Stimulated activated CD8-positive, alpha-beta memory T cell treated with anti-CD3 and anti-CD28 coated beads, Interleukin-12 subunit alpha, Interleukin-12 subunit beta, amount 100 ng/mL, for 24 hours (primary cell): ENCODE results near the gene HAS3.
"Not testable (repeated sequence)": the region's sequence is repeated elsewhere in the genome, so short reads cannot be mapped to it uniquely, and the experiment has no call there.

Experiments
- DNase-seq: peaks from one replicate; pipeline ENCODE4 v3.0.0-alpha.2; 2020; ENCODE audit errors: extremely low read depth

Gene HAS3

GRCh38 chr16:69105501-69106361, at the start of gene HAS3:
HAS3 (plus strand) TSS chr16:69105653; CDS start chr16:69109396, 3,743 bp downstream.
- DNase-seq = no peak

- DNase-seq = no peak
Measured at GRCh38 chr16:69055980-69056379, 49.5 kb upstream of the HAS3 start.

- no peak for DNase-seq
Measured at GRCh38 chr16:69056421-69056820, 49.0 kb upstream of the HAS3 start.

DNA sequence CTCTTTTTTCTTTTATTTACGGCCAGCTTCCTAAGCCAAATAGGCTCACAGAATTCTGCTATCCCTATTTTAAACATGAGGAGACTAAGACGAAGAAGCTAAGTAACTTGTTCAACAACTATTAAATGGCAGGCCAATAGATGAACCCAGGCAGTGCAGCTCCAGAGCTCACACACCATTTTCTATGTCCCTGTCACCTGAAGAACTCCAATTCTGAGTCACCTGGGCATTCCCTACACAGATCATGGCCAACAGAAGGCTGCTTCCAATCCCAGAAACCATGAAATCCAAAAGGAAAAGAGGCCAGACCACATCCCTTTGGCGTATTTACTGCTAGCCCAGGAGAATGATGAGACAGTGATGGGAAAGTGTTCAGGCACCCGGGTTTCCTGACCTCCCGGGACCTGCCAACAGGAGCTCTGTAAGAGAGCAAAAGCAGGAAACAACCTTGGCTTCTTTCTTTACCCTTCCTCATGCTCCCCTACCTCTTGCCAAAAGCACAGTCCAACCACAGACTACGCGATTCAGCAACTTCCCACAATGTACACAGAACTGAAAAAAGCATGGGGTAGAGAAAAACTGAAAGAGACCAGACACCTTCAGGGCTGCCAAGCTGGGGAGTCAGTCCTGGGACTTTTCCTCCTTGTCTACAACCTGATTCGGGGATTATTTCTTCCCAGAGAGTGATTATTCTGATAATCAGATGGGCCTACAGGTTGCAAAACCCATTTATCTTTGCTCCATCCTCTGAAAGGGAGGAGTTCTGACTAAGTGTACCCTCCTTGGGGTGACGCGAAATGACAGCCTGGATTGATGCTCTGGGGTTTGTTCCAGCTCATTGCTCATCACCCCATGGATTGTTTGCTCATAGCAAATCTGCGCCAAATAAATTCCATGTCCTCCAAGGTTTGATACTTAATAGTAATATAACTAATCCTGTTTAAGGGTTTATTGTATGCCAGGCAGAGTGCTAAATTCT, 47.8 kb upstream of the HAS3 start:
- DNase-seq = no peak

DNA sequence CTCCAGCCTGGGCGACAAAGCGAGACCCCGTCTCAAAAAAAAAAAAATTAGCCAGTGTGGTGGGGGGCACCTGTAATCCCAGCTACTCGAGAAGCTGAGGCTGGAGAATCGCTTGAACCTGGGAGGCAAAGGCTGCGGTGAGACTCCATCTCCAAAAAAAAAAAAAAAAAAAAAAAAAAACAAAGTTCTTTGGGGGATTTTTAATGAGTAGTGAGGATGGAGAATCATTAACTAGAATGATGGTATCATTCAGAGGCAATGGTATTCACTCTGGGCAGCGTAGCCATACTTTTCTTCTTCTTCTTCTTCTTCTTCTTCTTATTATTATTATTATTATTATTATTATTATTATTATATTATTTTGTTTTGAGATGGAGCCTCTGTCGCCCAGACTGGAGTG, 42.0 kb upstream of the HAS3 start:
- not testable (repeated sequence) for DNase-seq

- DNase-seq = no peak
Measured at GRCh38 chr16:69064124-69064763, 41.2 kb upstream of the HAS3 start.

- DNase-seq = no peak
Measured at GRCh38 chr16:69064764-69065313, 40.6 kb upstream of the HAS3 start.

DNA sequence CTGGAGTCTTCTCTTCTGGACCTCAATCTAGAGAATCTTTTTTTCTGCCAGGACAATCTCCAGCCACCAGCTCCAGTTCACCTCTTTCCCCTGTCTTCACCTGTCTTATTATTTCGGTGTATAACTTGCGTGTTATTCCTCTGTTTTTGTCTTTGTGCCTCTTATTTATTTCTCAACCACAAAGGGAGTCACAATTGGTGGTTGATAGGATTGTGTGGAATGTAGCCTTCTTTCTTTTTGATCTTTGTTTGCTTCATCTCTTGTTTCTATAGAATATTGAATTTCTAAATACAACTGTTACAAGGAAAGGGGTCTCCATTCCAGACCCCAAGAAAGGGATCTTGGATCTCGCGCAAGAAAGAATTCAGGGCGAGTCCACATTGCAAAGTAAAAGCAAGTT, 35.9 kb upstream of the HAS3 start:
- DNase-seq = no peak

- DNase-seq = no peak
Measured at GRCh38 chr16:69071036-69071435, 34.4 kb upstream of the HAS3 start.

- no peak for DNase-seq
Measured at GRCh38 chr16:69072640-69072974, 32.8 kb upstream of the HAS3 start.

GRCh38 chr16:69073181-69073702, 32.2 kb upstream of the HAS3 start:
- DNase-seq = no peak

- no peak for DNase-seq
Measured at GRCh38 chr16:69077251-69077650, 28.2 kb upstream of the HAS3 start.

DNA sequence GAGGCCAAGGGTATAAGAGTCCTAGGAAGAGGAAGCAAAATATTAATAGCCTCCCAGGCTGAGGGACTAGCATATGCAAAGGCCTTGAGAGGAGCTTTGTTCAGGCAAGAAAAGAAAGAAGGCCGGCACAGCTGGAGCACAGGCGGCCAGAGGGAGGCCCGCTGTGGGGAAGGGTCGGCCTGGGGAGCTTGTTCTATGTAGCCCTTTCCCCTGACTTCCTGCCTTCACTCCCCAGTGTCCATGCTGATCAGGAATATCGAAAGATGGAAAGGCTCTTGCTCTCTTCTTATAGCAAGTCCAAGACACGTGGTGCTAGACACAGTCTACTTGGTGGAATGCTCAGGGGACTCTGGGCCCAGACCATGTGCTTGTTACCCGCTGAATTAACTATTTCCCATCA, 27.4 kb upstream of the HAS3 start:
- DNase-seq = no peak

- DNase-seq = no peak
Measured at GRCh38 chr16:69079697-69080096, 25.8 kb upstream of the HAS3 start.

GRCh38 chr16:69083306-69083941, 22.0 kb upstream of the HAS3 start:
- no peak for DNase-seq

GRCh38 chr16:69084289-69084688, 21.2 kb upstream of the HAS3 start:
- DNase-seq = no peak

DNA sequence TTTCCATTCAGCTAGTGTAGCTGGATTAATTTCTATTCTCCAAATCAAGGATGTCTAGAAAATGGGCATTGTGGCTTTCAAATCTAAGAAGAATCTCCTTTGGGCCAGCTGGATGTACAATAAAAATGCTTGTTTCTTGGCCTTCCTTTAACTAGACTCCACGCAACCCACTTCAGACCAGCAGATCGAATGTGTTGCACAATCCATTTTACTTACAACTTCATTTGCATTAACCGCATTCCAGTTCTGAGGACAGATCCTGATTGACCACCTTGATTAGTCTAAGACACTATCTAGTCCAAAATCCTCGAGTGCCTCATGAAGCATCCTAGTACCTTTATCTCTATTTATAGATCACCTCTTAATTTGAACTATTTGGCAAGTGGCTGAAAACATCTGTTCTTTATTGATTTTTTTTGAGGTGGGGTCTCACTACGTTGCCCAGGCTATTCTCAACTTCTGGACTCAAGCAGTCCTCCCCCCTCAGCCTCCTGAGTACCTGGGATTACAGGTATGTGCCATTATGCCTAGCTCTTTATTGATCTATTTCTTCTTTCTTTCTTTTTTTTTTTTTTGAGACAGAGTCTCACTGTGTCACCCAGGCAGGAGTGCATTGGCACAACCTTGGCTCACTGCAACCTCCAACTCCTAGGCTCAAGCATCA, 20.3 kb upstream of the HAS3 start:
- DNase-seq = no peak

DNA sequence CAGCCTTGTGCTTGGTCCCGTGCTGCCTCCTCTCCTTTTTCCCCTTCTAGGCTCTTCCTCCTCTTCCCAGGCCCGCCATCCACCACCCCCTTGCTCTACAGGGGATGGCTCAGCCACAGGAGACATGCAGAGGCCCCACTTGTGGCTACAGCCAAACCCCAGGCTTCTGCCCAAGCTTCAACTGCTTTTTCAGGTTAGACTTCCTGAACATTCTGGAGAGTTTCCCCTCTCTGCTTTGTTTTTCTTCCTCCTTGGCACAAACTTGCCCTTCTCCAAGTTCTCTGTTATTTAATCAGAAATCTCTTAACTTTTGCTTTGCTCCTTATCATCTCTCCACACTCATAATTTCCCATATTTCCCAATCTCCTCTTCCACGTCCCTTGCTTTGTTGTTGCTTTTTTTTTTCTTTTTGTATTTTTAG, 18.3 kb upstream of the HAS3 start:
- no peak for DNase-seq

GRCh38 chr16:69088684-69089083, 16.8 kb upstream of the HAS3 start:
- DNase-seq = no peak

DNA sequence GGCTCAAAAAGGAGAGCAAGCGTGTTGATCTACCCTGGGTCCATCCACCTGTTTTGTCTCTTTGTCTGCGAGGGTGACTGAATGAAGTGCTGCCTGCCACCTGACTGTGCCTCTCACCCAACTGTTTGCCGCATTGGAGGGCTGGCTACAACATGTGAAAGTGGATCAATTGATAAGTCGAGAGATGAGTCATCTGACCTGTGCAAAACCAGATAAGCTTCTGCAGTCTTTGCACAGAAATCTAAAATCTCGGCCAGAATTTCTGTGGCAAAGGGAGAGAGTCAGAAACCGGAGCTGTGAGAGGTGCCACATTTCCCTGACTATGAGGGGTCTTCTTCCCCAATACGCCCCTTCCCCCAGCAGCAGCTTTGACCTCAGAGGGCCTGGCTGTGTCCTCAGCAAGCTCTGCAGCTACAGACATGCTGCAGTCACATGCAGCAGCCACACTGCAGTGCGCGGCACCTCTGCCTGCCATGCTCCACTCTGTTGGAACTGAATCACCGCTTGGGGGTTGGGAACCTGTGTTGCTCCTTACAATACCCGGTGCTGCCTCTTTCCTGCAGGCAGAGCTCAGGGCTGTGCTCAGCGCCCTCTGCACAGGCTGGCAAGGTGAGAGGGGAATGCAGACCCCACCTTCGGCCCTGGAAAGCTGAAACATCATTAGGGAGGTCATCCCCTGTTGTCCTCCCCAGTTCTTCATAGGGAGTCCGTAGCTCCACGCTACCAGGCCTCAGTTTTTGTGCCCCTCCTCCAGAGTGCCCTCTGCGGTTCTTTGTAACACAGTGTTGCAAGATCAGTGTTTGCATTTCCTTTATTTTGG, 16.2 kb upstream of the HAS3 start:
- DNase-seq = no peak
